Stimulated activated CD8-positive, alpha-beta memory T cell treated with anti-CD3 and anti-CD28 coated beads, Interleukin-15, amount 100 ng/mL, for 1 hour (primary cell): ENCODE measurements around the gene FFAR4.

Experiments
- DNase-seq: peaks from one replicate; pipeline ENCODE4 v3.0.0-alpha.2; 2020; ENCODE audit warnings: low read depth

The FFAR4 gene

DNA sequence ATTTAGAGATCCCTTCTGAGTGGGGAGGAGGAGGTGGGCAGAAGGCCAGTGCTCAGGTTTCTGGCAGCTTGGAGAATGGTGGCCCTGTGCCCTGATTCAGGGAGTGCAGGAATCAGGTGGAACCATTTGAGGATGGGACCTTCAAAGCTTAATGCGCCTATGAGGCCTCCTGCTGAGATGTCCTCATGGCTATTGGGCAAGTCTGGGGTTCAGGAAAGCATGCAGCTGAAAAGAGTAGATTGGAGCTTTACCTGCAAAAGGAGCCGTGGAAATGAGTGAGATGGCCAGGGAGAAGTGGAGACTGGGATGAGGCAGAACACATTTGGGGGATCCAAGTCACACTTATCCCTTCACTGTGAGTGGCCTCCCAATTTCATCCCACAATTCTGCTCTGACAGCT lies 6.1 kb downstream of the FFAR4 start:
- DNase-seq = no peak

GRCh38 chr10:93573051-93573909 lies 6.8 kb downstream of the FFAR4 start:
- no peak for DNase-seq

- DNase-seq = no peak
Measured at GRCh38 chr10:93573924-93574323, 7.5 kb downstream of the FFAR4 start.

DNA sequence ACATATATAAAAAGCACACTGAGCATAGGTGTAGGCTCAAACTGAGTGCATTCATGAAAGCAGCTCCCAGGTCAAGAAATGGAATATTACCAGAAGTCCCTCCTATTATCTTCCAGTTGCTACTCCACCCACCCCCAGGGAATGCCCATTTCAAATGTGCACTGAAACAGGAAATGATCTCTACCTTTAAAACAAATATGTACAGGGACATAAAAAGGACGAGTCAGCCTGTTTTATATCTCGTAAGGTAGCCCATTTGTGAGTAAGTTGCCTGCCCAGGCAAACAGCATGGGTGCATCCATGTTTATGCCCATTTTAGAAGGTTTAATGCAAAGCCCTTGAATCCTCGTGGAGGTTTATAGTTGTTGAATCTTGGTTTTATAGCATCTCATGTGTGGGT lies 10.4 kb downstream of the FFAR4 start:
- DNase-seq = no peak

DNA sequence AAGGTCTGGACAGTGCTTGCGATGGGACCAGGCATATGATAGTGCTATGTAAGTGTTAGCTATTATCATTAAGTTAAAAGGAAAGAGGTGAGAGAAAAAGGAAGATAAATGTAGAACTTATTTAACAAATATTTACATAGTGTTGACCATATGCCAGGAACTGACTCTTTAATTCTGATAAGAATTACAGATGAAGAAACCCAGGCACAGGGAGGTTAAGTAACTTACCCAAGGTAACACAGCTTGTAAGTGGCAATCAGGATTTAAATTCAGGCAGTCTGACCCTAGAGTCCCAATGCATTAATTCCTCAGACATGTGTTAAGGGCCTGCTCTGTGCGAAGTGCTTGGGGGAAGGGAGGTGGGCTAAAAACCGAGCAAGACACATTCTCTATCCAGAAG lies 11.1 kb downstream of the FFAR4 start:
- DNase-seq = no peak

- no peak for DNase-seq
Measured at GRCh38 chr10:93579089-93579488, 12.6 kb downstream of the FFAR4 start.

GRCh38 chr10:93579985-93580711 lies 13.7 kb downstream of the FFAR4 start:
- no peak for DNase-seq

DNA sequence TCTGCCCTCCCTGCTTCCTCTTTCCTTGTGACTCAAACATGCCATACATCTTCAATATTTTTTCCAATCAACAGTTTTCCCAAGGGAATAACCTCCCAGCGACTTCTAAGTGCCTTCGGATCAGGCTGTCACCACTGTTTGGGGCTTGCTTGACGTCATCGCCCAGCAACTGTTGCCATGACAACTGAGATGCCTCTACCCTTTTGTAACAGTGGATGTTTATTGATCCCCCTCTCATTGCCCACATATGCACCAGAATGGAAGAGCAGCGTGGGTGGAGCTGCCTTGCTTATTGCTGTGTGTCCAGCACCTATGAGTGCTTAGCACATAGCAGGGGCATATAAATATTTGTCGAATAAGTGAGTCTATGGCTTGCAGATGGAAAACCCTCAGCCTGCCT lies 14.4 kb downstream of the FFAR4 start:
- no peak for DNase-seq

DNA sequence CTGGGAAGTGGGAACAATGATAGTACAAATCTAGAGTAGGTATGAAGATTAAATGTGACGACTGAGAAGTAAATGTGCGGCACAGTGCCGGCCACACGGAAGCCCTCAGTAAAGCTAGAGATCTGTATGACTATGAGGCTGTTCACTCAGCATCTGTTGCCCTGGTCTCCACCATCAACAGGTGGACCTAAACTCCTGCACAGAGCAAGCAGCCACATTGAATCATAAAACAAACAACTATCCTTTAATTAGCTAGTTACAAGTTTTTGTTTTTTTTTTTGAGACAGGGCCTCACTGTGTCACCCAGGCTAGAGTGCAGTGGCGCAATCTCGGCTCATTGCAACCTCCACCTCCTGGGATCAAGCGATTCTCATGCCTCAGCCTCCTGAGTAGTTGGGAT lies 18.0 kb downstream of the FFAR4 start:
- DNase-seq = no peak

DNA sequence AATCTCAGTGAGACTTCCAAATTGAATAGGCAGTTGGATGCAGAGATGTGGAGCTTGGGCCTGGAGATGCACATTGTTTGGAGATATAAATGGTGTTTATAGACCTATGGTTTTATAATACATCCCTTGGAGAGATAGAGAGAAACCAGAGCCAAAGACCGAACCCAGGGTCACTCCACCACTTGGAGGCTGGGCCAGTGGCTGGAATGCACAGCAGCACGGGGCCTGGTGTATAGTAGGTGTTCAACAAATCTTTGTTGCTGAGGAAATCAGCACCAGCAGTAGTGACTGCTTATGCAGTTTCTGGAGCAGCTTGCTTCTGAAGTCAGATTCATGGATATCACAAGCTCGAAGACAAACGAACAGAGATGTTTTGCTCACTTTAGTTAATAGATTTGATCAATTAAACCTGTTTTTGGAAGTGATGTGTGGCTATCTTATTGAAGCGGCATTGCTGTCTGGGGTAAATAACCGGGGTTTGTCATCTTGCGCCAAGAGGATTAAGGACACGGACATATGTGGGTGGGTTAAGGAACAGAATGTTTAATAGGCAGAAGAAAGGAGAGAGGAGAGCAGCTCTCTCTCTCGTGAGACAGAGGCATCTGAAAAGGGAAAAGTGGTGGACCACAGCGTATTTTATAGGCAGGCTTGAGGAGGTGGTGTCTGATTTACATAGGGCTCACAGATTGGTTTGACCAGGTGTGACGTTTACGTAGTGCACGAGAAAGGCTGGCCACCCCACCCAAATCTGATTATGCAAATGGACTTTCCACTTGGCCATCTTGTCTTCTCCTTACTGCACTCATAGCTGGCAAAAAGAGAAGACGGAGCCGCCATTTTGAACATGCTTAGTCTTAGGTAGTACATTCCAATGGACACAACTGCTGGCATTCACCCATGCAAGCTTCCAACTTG lies 23.4 kb downstream of the FFAR4 start:
- no peak for DNase-seq

GRCh38 chr10:93590638-93591037 lies 24.2 kb downstream of the FFAR4 start:
- no peak for DNase-seq

GRCh38 chr10:93591065-93591808 lies 24.8 kb downstream of the FFAR4 start:
- no peak for DNase-seq

DNA sequence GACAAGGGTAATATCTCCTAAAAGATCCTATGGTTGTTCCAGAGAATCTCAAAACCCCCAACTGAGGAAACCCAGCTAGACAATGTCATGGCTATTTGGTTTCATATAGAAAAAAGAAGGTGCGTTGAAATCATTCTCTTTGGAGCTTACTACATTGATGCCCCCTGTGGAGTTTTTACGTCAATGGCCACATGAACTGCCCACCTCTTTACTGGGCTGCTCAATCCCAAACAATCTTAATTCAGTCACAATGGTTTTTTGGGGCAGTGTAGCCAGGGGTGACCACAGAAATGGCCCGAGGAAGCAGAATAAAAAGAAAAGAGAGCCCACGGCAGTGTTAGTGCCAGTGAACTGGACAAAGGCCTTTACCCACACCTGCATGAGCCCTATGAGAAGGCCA lies 26.8 kb downstream of the FFAR4 start:
- no peak for DNase-seq

DNA sequence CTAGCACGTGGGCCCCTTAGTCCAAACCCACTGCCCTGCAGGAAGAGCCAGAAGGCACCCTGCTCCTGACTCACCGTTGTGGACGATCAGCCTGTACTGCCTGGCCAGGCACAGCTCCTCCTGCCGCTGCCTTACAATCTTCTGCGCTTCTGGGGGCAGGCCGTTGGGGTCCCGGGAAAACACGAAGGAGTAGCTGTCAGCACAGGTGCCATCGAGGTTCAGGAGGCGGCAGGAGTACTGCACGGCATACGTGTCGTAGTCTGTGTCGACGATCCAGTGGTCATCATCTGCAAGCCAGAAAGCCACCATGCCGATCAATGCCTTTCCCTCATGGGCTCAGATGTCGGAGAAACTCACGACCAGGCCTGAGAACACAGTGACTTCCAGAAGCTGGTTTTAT lies 27.3 kb downstream of the FFAR4 start:
- no peak for DNase-seq

DNA sequence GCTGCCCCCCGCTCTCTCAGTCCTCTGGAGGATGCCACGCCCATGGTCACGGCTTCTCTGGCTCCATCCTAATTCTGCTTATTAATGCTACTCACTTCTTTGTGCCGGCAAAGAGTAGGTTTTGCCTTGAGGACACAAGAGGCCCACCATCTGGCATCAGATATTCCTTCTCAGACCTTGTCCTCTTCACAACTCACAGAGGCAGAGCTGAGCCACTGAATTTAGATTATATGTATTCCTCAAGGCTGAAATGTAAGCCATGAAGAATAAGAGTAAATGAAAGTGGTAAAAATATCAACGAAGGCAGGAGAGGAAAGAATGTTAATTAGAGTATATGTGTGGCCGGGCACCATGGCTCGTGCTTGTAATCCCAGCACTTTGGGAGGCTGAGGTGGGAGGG lies 28.1 kb downstream of the FFAR4 start:
- DNase-seq = no peak

DNA sequence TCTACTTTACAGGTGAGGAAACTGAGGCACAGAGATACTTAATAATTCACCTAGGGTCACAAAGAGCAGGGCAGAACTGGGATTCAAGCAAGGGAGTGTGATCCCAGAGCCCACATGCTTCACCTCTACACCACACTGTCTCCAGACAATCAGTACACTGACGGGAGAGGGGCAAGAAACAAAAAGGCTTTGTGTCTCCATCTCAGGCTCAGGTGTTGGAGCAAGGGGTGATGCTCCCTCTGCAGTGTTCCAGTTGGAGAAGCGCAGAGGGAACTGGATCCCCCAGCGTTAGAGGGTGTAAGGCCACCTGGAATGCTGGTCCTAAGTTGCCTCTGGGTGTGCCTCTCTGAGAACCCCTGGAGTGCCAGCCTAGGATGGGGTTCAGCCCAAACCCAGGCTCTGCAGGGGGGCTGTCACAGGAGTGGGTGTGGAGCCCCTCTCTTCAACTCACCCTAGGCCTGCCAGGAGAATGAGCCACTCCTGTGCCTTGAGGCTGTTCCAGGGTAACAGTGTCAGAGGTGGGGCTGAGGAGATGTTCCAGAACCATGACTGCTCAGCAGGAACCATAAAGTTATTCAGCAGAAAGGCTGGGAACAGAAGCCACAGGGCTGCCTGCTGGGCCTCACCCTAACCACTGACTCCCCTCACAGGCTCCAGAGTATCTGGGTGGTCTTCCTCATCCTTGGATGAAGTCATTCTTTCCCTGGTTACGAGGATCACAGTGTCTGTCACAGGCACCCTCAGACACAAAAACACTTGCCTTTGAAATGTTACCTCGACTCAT lies 29.1 kb downstream of the FFAR4 start:
- no peak for DNase-seq

DNA sequence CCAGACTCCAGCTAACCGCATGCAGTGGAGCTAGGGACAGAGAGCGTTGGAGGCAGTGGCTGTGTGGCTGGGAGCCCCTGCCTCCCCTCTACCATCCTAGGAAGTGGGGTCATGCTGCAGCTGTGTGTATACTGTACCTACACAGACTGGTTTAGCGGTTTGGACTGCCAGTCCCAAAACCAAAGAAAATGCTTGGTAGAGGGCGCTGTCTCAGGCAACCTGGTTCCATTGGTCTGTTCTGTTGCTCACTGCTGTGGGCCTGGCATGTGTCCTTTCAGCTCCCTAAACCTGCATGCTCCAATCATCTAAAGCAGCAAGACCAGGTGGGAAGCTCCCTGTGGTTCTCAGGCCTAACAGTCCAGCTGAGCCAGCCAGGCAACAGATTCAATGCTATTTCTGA lies 30.1 kb downstream of the FFAR4 start:
- no peak for DNase-seq

GRCh38 chr10:93597075-93597599 lies 30.7 kb downstream of the FFAR4 start:
- no peak for DNase-seq

- DNase-seq = no peak
Measured at GRCh38 chr10:93598157-93598556, 31.7 kb downstream of the FFAR4 start.

DNA sequence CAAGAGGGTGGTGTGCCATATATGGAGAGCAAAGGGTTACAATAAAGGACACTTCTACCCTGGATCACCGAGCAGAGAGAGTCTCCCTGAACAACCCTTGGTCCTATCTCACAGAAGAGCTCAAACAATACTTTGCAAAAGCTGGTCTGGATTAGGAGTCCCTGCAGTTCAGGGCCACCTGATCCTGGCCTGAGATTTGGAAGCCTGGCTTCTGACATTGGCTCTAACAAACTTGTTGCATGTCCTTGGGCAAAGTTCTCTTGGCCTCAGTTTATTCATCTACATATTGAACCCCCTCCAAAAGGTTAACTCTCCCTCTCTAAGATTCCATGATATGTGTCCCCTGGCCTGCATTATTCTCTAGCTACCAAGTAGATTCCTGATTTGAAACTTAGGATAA lies 32.9 kb downstream of the FFAR4 start:
- no peak for DNase-seq

DNA sequence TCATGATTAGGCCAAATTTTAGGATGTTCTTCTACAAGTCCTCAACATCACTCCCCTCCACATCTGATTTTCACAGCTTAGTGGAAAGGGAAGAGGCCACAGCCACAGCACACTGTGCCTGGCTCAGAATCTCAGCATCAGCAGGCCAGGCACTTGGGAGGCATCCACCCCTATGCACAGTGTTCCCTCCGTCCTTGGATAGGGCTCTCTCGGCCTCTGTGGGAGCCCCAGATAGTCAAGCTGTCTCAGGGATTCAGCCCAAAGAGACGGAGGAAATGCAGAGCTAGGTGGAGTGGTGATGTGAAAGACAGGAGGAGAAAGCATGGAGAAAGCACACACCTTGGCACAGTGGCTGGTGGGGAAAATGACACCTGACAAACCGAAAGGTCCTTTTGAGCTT lies 33.3 kb downstream of the FFAR4 start:
- no peak for DNase-seq
